ENCODE measurements around the gene ARID5A. TPM values are rescaled to one million over a fixed set of nuclear protein-coding genes. Genes with fewer than 3 reads are reported as not detected.

The ARID5A gene
- polyA plus RNA-seq, 1 donor from 2014 or later: not detected

GRCh38 chr2:96594691-96595152 lies 58.2 kb downstream of the ARID5A start:
- H3K79me2 ChIP-seq (replicated peaks; ENCODE audit: insufficient read depth, low read length): no peaks in the 10 kb centered on the region
- H3K36me3 ChIP-seq (ENCODE audit: insufficient read depth, low read length): peaks cover 8% of the 10 kb centered on the region
- H3K27ac ChIP-seq (ENCODE audit: low read length): no peak overlapping the region
- no peak overlapping the region for H3K4me3 ChIP-seq (ENCODE audit: low read length)
- H3F3A ChIP-seq (ENCODE audit: insufficient read depth, low read length, poor library complexity, severe bottlenecking): no peaks in the 10 kb centered on the region
- H3K9ac ChIP-seq (ENCODE audit: low read length): no peak overlapping the region
- no peak overlapping the region for H2AFZ ChIP-seq (ENCODE audit: low read depth, low read length)
- H3K9me3 ChIP-seq (ENCODE audit: low read length): no peaks in the 10 kb centered on the region
- TF ChIP-seq, protein P1, sequence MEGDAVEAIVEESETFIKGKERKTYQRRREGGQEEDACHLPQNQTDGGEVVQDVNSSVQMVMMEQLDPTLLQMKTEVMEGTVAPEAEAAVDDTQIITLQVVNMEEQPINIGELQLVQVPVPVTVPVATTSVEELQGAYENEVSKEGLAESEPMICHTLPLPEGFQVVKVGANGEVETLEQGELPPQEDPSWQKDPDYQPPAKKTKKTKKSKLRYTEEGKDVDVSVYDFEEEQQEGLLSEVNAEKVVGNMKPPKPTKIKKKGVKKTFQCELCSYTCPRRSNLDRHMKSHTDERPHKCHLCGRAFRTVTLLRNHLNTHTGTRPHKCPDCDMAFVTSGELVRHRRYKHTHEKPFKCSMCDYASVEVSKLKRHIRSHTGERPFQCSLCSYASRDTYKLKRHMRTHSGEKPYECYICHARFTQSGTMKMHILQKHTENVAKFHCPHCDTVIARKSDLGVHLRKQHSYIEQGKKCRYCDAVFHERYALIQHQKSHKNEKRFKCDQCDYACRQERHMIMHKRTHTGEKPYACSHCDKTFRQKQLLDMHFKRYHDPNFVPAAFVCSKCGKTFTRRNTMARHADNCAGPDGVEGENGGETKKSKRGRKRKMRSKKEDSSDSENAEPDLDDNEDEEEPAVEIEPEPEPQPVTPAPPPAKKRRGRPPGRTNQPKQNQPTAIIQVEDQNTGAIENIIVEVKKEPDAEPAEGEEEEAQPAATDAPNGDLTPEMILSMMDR (IDR thresholded peaks at IDR 0.05; ENCODE audit: poor library complexity, severe bottlenecking): no peak
- TF ChIP-seq EP300 (conservative IDR thresholded peaks at IDR 0.05; ENCODE audit: poor library complexity, severe bottlenecking): no peak
- no peak for TF ChIP-seq EZH2 (IDR thresholded peaks at IDR 0.05; ENCODE audit: borderline replicate concordance, insufficient read depth, low read length, poor library complexity, severe bottlenecking)
- no peak for TF ChIP-seq POLR2AphosphoS5 (IDR thresholded peaks at IDR 0.05)
- no peak for TF ChIP-seq TAF1 (IDR thresholded peaks at IDR 0.05; ENCODE audit: low read depth)
- no peak for TF ChIP-seq MXI1 (conservative IDR thresholded peaks at IDR 0.05; ENCODE audit: poor library complexity, severe bottlenecking)
- H4K20me1 ChIP-seq (ENCODE audit: insufficient read depth): no peaks in the 10 kb centered on the region
- H3K4me2 ChIP-seq (ENCODE audit: low read length): no peak overlapping the region
- H3K27me3 ChIP-seq (ENCODE audit: insufficient read depth, low read depth, low read length): no peaks in the 10 kb centered on the region
- H3K9me2 ChIP-seq (ENCODE audit: insufficient read depth, low read length): no peaks in the 10 kb centered on the region

GRCh38 chr2:96596596-96596995 lies 60.0 kb downstream of the ARID5A start:
- Histone ChIP-seq H3K27ac (ENCODE audit: low read length) (no peak overlapping the region), H3K9me3 (ENCODE audit: low read length) (no peaks in the 10 kb centered on the region)

More at GRCh38 chr2:96596596-96596995, 60.0 kb downstream of the ARID5A start:
- no peaks in the 10 kb centered on the region for H3K27me3 ChIP-seq (ENCODE audit: insufficient read depth, low read depth, low read length)
- TF ChIP-seq POLR2AphosphoS5 (IDR thresholded peaks at IDR 0.05): no peak
- TF ChIP-seq TAF1 (IDR thresholded peaks at IDR 0.05; ENCODE audit: low read depth): no peak
- no peak for TF ChIP-seq RAD21 (conservative IDR thresholded peaks at IDR 0.05)
- TF ChIP-seq MXI1 (conservative IDR thresholded peaks at IDR 0.05; ENCODE audit: poor library complexity, severe bottlenecking): no peak
- TF ChIP-seq SMC3 (conservative IDR thresholded peaks at IDR 0.05; ENCODE audit: poor library complexity): no peak
- TF ChIP-seq EZH2 (IDR thresholded peaks at IDR 0.05; ENCODE audit: borderline replicate concordance, insufficient read depth, low read length, poor library complexity, severe bottlenecking): no peak
- no peak for TF ChIP-seq EP300 (conservative IDR thresholded peaks at IDR 0.05; ENCODE audit: poor library complexity, severe bottlenecking)
- TF ChIP-seq, protein P2, sequence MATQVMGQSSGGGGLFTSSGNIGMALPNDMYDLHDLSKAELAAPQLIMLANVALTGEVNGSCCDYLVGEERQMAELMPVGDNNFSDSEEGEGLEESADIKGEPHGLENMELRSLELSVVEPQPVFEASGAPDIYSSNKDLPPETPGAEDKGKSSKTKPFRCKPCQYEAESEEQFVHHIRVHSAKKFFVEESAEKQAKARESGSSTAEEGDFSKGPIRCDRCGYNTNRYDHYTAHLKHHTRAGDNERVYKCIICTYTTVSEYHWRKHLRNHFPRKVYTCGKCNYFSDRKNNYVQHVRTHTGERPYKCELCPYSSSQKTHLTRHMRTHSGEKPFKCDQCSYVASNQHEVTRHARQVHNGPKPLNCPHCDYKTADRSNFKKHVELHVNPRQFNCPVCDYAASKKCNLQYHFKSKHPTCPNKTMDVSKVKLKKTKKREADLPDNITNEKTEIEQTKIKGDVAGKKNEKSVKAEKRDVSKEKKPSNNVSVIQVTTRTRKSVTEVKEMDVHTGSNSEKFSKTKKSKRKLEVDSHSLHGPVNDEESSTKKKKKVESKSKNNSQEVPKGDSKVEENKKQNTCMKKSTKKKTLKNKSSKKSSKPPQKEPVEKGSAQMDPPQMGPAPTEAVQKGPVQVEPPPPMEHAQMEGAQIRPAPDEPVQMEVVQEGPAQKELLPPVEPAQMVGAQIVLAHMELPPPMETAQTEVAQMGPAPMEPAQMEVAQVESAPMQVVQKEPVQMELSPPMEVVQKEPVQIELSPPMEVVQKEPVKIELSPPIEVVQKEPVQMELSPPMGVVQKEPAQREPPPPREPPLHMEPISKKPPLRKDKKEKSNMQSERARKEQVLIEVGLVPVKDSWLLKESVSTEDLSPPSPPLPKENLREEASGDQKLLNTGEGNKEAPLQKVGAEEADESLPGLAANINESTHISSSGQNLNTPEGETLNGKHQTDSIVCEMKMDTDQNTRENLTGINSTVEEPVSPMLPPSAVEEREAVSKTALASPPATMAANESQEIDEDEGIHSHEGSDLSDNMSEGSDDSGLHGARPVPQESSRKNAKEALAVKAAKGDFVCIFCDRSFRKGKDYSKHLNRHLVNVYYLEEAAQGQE (IDR thresholded peaks at IDR 0.05; ENCODE audit: borderline replicate concordance): no peak
- TF ChIP-seq, protein P1 (IDR thresholded peaks at IDR 0.05; ENCODE audit: poor library complexity, severe bottlenecking): no peak
- no peak overlapping the region for H3K4me3 ChIP-seq (ENCODE audit: low read length)
- no peak overlapping the region for H3K9ac ChIP-seq (ENCODE audit: low read length)
- no peak overlapping the region for H3K4me2 ChIP-seq (ENCODE audit: low read length)
- no peaks in the 10 kb centered on the region for H3K9me2 ChIP-seq (ENCODE audit: insufficient read depth, low read length)
- H3K79me2 ChIP-seq (replicated peaks; ENCODE audit: insufficient read depth, low read length): no peaks in the 10 kb centered on the region
- H3F3A ChIP-seq (ENCODE audit: insufficient read depth, low read length, poor library complexity, severe bottlenecking): no peaks in the 10 kb centered on the region
- peaks cover 10% of the 10 kb centered on the region for H3K36me3 ChIP-seq (ENCODE audit: insufficient read depth, low read length)
- no peak overlapping the region for H2AFZ ChIP-seq (ENCODE audit: low read depth, low read length)
- no peaks in the 10 kb centered on the region for H4K20me1 ChIP-seq (ENCODE audit: insufficient read depth)
